ENCODE data around the gene TAF11L11.

DNA sequence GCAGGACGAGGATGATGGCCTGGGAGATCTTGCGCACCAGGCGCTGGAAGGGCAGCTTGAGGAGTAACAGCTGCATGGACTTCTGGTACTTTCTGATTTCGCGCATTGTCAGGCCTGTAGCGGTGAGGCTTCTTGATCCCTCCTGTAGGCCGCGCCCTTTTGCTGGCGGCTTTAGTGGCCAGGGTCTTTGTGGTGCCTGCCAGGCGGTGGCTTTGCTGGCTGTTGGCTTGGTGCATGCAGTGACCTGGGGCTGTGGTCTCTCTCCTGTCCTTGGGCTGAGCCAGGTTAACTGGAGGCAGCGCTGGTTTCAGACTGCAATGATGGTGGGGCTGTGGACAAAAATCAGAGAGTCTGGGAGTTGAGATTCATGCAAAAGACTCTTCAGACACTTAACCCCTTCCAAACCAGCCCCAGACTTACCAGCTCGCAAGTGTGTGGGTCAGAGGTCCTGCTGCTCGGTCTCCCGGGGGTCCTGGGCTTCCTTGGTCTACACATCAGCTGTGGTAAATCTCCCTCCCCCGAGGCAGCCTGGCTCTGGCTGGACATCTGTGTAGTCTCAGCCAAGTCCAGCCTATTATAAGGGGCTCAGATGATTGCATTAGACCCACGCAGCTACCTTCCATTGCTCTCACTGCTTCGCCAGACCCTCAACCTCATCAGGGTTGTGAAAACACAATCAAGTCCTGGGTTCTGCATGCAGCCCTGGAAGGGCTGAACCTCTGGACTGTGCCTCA is 11.1 kb downstream of the TAF11L11 start:
- TF ChIP-seq, protein P1, sequence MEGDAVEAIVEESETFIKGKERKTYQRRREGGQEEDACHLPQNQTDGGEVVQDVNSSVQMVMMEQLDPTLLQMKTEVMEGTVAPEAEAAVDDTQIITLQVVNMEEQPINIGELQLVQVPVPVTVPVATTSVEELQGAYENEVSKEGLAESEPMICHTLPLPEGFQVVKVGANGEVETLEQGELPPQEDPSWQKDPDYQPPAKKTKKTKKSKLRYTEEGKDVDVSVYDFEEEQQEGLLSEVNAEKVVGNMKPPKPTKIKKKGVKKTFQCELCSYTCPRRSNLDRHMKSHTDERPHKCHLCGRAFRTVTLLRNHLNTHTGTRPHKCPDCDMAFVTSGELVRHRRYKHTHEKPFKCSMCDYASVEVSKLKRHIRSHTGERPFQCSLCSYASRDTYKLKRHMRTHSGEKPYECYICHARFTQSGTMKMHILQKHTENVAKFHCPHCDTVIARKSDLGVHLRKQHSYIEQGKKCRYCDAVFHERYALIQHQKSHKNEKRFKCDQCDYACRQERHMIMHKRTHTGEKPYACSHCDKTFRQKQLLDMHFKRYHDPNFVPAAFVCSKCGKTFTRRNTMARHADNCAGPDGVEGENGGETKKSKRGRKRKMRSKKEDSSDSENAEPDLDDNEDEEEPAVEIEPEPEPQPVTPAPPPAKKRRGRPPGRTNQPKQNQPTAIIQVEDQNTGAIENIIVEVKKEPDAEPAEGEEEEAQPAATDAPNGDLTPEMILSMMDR (IDR thresholded peaks at IDR 0.05), result no peak
- no peak for TF ChIP-seq EZH2 (IDR thresholded peaks at IDR 0.05; ENCODE audit: borderline replicate concordance, insufficient read depth, low read depth, low read length, poor library complexity, severe bottlenecking)

All from B cell (primary cell).